Esophagus (tissue), 2 donors: Measurements from ENCODE around the gene LRRN3. TPM values are rescaled to one million over a fixed set of nuclear protein-coding genes. Genes with fewer than 3 reads are reported as not detected.

Experiments
- H3K27ac ChIP-seq, 2 donors: one replicate each; pipeline ENCODE4 v1.5.1; 2013; ENCODE audit warnings: low read depth in 2 of 2, mild to moderate bottlenecking in 2 of 2, inconsistent platforms in 1 of 2, low read length in 1 of 2, moderate library complexity in 1 of 2
- H3K27me3 ChIP-seq, 2 donors: one replicate each; pipeline ENCODE4 v1.6.1; 2013; ENCODE audit warnings: low read length in 2 of 2, control low read depth in 1 of 2, mild to moderate bottlenecking in 1 of 2; ENCODE audit not compliant: insufficient read depth in 2 of 2, control insufficient read depth in 1 of 2
- H3K36me3 ChIP-seq, 2 donors: one replicate each; pipeline ENCODE4 v1.6.1; 2013; ENCODE audit warnings: low read length in 1 of 2; ENCODE audit not compliant: control insufficient read depth in 2 of 2, insufficient read depth in 2 of 2
- H3K4me1 ChIP-seq, 2 donors: one replicate each; pipeline ENCODE4 v1.6.1; 2013; ENCODE audit warnings: low read length in 1 of 2; ENCODE audit not compliant: control insufficient read depth in 2 of 2, insufficient read depth in 2 of 2
- H3K4me3 ChIP-seq, 2 donors: one replicate each; pipeline ENCODE4 v1.5.1; 2013; ENCODE audit warnings: low read length in 2 of 2, mild to moderate bottlenecking in 2 of 2, low read depth in 1 of 2, moderate library complexity in 1 of 2
- H3K9me3 ChIP-seq, 2 donors: one replicate each; pipeline ENCODE4 v1.6.1; 2013; ENCODE audit warnings: mild to moderate bottlenecking in 2 of 2, low read depth in 1 of 2, low read length in 1 of 2, moderate library complexity in 1 of 2; ENCODE audit not compliant: control insufficient read depth in 2 of 2, insufficient read depth in 1 of 2
- WGBS, 2 donors: extraction: QIAGEN DNeasy Blood & Tissue Kit; methylation state at CpG; one replicate each; pipeline ENCODE4 v1.1.7; 2013; 5-methylcytosine and 5-hydroxymethylcytosine counted together
- polyA plus RNA-seq, 2 donors: library from polyadenylated mRNA; stranded (reverse); fragments of 200-250 nt; gene quantifications; one replicate each; pipeline ENCODE4 v1.2.3, GENCODE V29; 2013
- donor health status: healthy with polysubstance abuse.
- donor health status: Bipolar disorder and iron deficiency.

Gene LRRN3
- polyA plus RNA-seq, 2 donors: 0.06 to 0.12 TPM

- H3K27me3 ChIP-seq: no peaks in the 10 kb centered on the region
- no peaks in the 10 kb centered on the region for H3K4me1 ChIP-seq
- WGBS, 2 donors: 76 to 94% methylated on average over 2 of the region's 2 CpGs
- no peak overlapping the region for H3K27ac ChIP-seq
- H3K36me3 ChIP-seq: no peaks in the 10 kb centered on the region
- no peak overlapping the region for H3K4me3 ChIP-seq
- H3K9me3 ChIP-seq: no peaks in the 10 kb centered on the region
These were observed 54.5 kb downstream of the LRRN3 start for GRCh38 chr7:111145472-111145871.

GRCh38 chr7:111146136-111146535 is 55.2 kb downstream of the LRRN3 start:
- no peaks in the 10 kb centered on the region for H3K4me1 ChIP-seq
- H3K27me3 ChIP-seq: no peaks in the 10 kb centered on the region
- H3K36me3 ChIP-seq: no peaks in the 10 kb centered on the region
- no peaks in the 10 kb centered on the region for H3K9me3 ChIP-seq
- H3K4me3 ChIP-seq: no peak overlapping the region
- no peak overlapping the region for H3K27ac ChIP-seq

- Histone ChIP-seq H3K36me3 (no peaks in the 10 kb centered on the region), H3K9me3 (no peaks in the 10 kb centered on the region), H3K4me3 (no peak overlapping the region), H3K27ac (no peak overlapping the region), H3K4me1 (no peaks in the 10 kb centered on the region), H3K27me3 (no peaks in the 10 kb centered on the region)
- 93% methylated on average over 6 of the region's 6 CpGs for WGBS, 2 donors
These were observed 57.0 kb downstream of the LRRN3 start for GRCh38 chr7:111147708-111148533.

GRCh38 chr7:111150709-111151108 is 59.8 kb downstream of the LRRN3 start:
- no peaks in the 10 kb centered on the region for H3K4me1 ChIP-seq
- no peak overlapping the region for H3K27ac ChIP-seq
- no peaks in the 10 kb centered on the region for H3K27me3 ChIP-seq
- no peaks in the 10 kb centered on the region for H3K36me3 ChIP-seq
- 95 to 97% methylated on average over 1 of the region's 1 CpG for WGBS, 2 donors
- H3K9me3 ChIP-seq: no peaks in the 10 kb centered on the region
- H3K4me3 ChIP-seq: no peak overlapping the region

GRCh38 chr7:111159426-111159825 is 68.5 kb downstream of the LRRN3 start:
- Histone ChIP-seq H3K4me1 (no peaks in the 10 kb centered on the region), H3K27ac (no peak overlapping the region), H3K27me3 (no peaks in the 10 kb centered on the region), H3K9me3 (no peaks in the 10 kb centered on the region), H3K36me3 (no peaks in the 10 kb centered on the region), H3K4me3 (no peak overlapping the region)

GRCh38 chr7:111160297-111160696 is 69.4 kb downstream of the LRRN3 start:
- Histone ChIP-seq H3K27me3 (no peaks in the 10 kb centered on the region), H3K4me1 (no peaks in the 10 kb centered on the region), H3K4me3 (no peak overlapping the region), H3K9me3 (no peaks in the 10 kb centered on the region), H3K36me3 (no peaks in the 10 kb centered on the region), H3K27ac (no peak overlapping the region)

- Histone ChIP-seq H3K4me1 (no peaks in the 10 kb centered on the region), H3K27ac (no peak overlapping the region), H3K27me3 (no peaks in the 10 kb centered on the region), H3K4me3 (no peak overlapping the region), H3K9me3 (no peaks in the 10 kb centered on the region), H3K36me3 (no peaks in the 10 kb centered on the region)
- WGBS, 2 donors: 94 to 95% methylated on average over 3 of the region's 3 CpGs
These were observed 71.8 kb downstream of the LRRN3 start for GRCh38 chr7:111162692-111163091.

- no peaks in the 10 kb centered on the region for H3K36me3 ChIP-seq
- no peaks in the 10 kb centered on the region for H3K27me3 ChIP-seq
- no peaks in the 10 kb centered on the region for H3K4me1 ChIP-seq
- H3K4me3 ChIP-seq: no peak overlapping the region
- H3K27ac ChIP-seq: no peak overlapping the region
- WGBS, 2 donors: 96 to 100% methylated on average over 1 of the region's 1 CpG
- H3K9me3 ChIP-seq: no peaks in the 10 kb centered on the region
These were observed 73.5 kb downstream of the LRRN3 start for GRCh38 chr7:111164442-111164841.

- no peaks in the 10 kb centered on the region for H3K4me1 ChIP-seq
- no peaks in the 10 kb centered on the region for H3K9me3 ChIP-seq
- no peak overlapping the region for H3K4me3 ChIP-seq
- no peaks in the 10 kb centered on the region for H3K36me3 ChIP-seq
- WGBS, 2 donors: 51 to 54% methylated on average over 2 of the region's 2 CpGs
- H3K27ac ChIP-seq: no peak overlapping the region
- no peaks in the 10 kb centered on the region for H3K27me3 ChIP-seq
These were observed 77.3 kb downstream of the LRRN3 start for GRCh38 chr7:111168182-111168581.

GRCh38 chr7:111172564-111173257 is 81.8 kb downstream of the LRRN3 start:
- no peak overlapping the region for H3K27ac ChIP-seq
- WGBS, 2 donors: 92 to 97% methylated on average over 2 of the region's 2 CpGs
- no peaks in the 10 kb centered on the region for H3K36me3 ChIP-seq
- H3K4me3 ChIP-seq: no peak overlapping the region
- H3K4me1 ChIP-seq: no peaks in the 10 kb centered on the region
- no peaks in the 10 kb centered on the region for H3K27me3 ChIP-seq
- H3K9me3 ChIP-seq: no peaks in the 10 kb centered on the region
